Measurements from ENCODE around the gene NLRC5.
"Not testable (repeated sequence)": the region's sequence is repeated elsewhere in the genome, so short reads cannot be mapped to it uniquely, and the experiment has no call there.

The NLRC5 gene

DNA sequence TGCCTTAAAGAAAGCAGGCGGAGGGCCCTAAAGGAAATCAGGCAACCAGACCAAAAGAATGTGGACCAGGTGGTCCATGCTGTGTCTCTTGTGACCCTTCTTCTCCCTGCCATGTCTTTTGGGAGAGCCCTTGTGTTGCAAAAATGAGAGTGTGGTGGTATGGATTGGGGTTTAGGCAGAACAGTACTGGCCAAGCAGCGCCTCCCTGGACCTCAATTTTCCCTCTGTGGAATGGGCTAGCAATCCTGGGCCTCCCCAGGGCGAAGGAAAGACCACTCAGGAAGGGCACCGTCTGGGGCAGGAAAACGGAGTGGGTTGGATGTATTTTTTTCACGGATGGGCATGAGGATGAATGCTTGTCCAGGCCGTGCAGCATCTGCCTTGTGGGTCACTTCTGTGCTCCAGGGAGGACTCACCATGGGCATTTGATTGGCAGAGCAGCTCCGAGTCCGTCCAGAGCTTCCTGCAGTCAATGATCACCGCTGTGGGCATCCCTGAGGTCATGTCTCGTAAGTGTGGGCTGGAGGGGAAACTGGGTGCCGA is 7.6 kb upstream of the NLRC5 start:
- no peak for DNase-seq (ENCODE audit: insufficient read length, low spot score)
- no peak for FAIRE-seq

- DNase-seq (ENCODE audit: insufficient read length, low spot score): no peak
- FAIRE-seq: no peak
These were observed 6.7 kb upstream of the NLRC5 start for GRCh38 chr16:56982695-56983094.

GRCh38 chr16:56983211-56983751 is 6.1 kb upstream of the NLRC5 start:
- FAIRE-seq (no peak), DNase-seq (ENCODE audit: insufficient read length, low spot score) (no peak)

- DNase-seq (ENCODE audit: insufficient read length, low spot score): no peak
- no peak for FAIRE-seq
These were observed 4.7 kb upstream of the NLRC5 start for GRCh38 chr16:56984639-56985038.

GRCh38 chr16:56985288-56985961 is 3.9 kb upstream of the NLRC5 start:
- FAIRE-seq (no peak), DNase-seq (ENCODE audit: insufficient read length, low spot score) (peak; percentile 75)

- DNase-seq (ENCODE audit: insufficient read length, low spot score): no peak
- no peak for FAIRE-seq
These were observed 3.4 kb upstream of the NLRC5 start for GRCh38 chr16:56985962-56986360.

GRCh38 chr16:56986361-56986760 is 3.0 kb upstream of the NLRC5 start:
- DNase-seq (ENCODE audit: insufficient read length, low spot score) (no peak), FAIRE-seq (no peak)

DNA sequence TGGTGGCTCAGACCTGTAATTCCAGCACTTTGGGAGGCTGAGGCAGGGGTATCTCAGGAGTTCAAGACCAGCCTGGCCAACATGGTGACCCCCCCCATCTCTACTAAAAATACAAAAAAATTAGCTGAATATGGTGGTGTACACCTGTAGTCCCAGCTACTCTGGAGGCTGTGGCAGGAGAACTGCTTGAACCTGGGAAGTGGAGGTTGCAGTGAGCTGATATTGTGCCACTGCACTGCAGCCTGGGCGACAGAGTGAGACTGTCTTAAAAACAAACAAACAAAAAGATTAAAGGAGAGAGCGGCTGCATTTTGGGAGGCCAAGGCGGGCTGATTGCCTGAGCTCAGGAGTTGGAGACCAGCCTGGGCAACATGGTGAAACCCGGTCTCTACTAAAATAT is 2.4 kb upstream of the NLRC5 start:
- DNase-seq (ENCODE audit: insufficient read length, low spot score): not testable (repeated sequence)
- FAIRE-seq: peak; percentile 75

GRCh38 chr16:56987692-56988091 is 1.7 kb upstream of the NLRC5 start:
- FAIRE-seq (no peak), DNase-seq (ENCODE audit: insufficient read length, low spot score) (no peak)

DNA sequence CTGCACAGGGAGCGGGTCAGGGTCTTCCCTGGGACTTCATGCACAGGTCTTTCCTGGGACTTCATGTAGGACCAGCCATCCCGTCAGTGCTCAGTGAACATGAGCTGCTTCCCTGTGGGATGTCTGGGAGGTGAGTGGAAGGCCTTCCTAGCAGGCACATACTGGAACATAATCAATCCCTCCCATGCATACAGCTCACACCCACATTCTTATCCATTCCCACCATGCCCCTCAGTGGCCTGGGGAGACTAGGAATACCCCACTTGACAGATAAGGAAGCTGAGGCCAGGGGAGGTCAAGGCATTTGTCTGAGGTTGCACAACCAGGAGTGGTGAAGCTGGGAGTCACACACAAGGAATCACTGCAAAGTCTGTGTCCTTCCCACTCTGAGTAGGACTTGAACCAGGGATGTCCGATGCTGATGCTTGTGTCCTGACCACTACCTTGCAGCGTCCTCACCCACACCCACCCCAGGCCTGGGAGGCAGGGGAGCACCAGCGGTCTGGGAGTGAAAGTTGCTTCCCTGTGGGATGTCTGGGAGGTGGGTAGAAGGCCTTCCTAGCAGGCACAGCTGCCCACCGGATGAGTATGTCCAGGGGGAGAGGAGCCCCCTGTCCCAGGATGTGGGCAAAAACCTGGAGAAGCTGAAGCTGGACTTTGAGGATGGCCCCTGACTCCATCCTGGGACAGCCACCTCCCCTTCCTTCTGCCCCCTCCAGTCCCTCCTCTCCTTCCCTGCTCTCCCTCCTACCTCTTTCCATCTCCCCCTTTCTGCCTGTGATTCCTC is 1.0 kb upstream of the NLRC5 start:
- DNase-seq (ENCODE audit: insufficient read length, low spot score) (no peak), FAIRE-seq (peak; percentile 88)

DNA sequence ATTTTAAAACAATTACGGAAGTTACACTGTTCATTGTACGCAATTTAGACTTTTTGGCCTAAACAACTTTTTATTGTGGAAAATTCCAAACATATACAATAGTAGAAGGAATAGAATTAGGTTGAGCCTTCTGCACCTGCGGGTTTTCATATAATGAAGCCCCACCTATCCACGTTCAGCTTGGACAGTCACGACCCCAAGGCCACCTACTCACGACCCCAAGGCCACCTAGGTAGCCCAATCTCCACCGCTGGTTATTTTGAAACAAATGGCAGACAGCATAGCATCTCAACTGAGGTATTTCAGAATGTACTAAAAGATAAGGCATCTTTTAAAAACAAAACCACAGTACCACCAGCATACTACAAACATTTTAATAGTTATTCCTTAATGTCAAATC is 631 bp downstream of the NLRC5 start:
- DNase-seq (ENCODE audit: insufficient read length, low spot score): no peak
- FAIRE-seq: no peak

GRCh38 chr16:56990407-56991286 is 1.3 kb downstream of the NLRC5 start:
- FAIRE-seq (no peak), DNase-seq (ENCODE audit: insufficient read length, low spot score) (no peak)

DNA sequence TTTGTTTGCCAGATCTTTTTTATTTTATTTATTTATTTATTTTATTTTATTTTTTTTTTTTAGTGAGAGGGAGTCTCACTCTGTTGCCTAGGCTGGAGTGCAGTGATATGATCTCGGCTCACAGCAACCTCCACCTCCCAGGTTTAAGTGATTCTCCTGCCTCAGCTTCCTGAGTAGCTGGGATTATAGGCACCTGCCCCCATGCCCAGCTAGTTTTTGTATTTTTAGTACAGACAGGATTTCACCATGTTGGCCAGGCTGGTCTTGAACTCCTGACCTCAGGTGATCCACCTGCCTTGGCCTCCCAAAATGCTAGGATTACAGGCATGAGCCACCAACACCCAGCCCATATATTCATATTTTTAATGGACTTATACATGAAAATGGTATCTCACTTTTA is 3.1 kb downstream of the NLRC5 start:
- DNase-seq (ENCODE audit: insufficient read length, low spot score); FAIRE-seq: not testable (repeated sequence)

DNA sequence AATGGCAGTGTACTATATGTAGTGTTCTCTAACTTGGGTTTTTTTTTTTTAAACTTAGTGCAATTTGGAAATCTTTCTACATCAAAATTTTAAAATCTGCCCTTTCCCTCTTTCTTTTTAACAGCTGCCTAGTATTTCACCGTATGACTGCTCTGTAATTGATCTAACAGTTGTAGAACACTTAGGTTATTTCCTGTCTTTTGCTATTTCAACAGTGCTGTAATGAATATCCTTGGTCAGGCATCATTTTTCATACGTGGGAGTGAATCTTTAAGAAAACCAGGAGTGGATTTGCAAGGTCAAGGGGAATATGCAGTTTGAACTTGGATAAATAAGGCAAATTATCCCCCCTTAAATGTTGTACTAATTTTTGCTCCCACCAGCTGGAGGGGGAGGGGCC is 3.8 kb downstream of the NLRC5 start:
- FAIRE-seq (no peak), DNase-seq (ENCODE audit: insufficient read length, low spot score) (no peak)

DNA sequence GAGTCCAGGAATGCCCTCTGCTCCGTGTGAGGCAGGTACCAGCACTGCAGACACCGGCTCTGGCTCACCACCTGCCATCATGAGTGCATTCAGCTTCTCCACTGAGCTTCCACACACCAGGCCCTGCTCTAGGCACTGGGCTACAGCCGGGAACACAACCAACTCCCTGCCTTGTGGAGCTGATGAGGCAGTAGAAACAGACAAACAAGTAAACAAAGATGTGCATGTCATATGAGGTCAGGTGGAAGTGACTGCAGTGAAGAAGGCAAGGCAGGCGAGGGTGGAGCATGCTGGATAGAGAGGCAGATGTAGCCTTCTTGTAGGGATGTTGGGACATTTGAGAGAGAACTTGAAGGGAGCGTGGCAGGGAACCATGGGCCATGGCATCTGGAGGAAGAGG is 5.0 kb downstream of the NLRC5 start:
- no peak for FAIRE-seq
- no peak for DNase-seq (ENCODE audit: insufficient read length, low spot score)

DNA sequence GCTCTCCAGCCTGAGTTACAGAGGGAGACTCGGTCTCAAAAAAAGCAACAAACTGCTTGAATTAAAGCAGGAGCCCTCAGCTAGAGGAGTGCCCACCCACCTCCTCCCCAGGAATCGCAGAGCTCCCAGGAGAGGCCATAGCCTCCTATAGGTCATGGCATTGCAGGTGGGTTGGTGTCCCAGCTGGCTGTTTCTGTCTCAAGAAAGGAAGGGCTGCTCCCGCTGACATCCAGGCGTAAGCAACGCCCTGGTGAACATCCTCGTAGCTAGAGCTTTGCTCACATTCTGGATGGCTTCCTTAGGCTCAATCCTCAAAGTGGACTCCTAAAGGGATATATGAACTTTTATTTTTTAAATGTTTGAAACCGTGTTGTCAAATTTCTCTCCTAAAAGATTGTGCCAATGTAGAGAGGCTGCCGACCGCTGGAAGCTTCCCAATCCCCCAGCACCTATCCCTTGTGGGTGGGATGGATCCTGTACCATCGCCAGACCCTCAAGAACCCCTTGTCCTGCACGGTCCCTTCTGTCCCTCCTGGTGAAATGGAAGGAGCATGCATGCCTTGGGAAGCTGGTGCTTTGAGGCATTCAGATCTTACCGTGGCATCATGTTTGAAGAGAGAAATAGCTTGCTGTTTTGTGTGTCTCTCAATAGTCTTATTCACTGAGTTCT is 5.9 kb downstream of the NLRC5 start:
- FAIRE-seq (no peak), DNase-seq (ENCODE audit: insufficient read length, low spot score) (no peak)

DNA sequence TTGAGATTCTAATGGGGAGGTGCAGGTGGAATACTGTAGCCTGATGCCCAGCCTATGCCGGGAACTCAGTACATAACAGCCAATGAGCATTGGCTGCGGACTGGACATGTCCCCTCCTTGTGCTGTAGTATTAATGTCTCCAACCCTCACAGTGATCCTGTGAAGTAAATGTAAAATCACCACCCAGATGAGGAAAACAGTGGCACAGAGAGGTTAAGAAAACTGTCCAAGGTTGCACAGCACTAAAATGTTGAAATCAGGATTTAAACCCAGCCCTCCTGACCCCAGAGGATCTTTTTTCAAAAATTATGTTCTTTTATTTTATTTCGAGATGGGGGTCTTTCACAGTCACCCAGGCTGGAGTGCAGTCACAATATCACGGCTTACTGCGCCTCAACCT is 7.9 kb downstream of the NLRC5 start:
- FAIRE-seq: no peak
- no peak for DNase-seq (ENCODE audit: insufficient read length, low spot score)

- no peak for DNase-seq (ENCODE audit: insufficient read length, low spot score)
- FAIRE-seq: no peak
These were observed 8.6 kb downstream of the NLRC5 start for GRCh38 chr16:56997931-56998330.

DNA sequence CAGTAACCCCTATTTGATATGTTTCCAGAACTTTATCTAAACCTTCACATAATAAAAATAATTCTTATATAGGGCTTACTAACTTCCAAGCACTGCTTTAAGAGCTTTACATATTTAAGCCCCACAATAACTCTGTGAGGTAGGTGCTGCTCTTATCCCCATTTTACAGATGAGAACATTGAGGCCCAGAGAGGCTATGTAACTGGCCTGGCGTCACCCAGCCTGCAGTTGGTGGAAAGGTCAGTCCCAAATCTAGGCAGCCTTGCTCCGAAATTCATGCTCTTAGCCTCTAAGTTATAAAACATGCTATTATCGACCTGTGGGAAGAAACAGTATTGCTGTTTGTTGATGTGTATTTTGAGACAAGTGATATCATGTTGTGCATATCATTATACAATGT is 9.0 kb downstream of the NLRC5 start:
- DNase-seq (ENCODE audit: insufficient read length, low spot score): no peak
- FAIRE-seq: peak; percentile 9

GRCh38 chr16:56998861-56999260 is 9.5 kb downstream of the NLRC5 start:
- FAIRE-seq (no peak), DNase-seq (ENCODE audit: insufficient read length, low spot score) (no peak)

Data from HTR-8/SVneo (cell line).